Activated CD8-positive, alpha-beta memory T cell treated with anti-CD3 and anti-CD28 coated beads, Interleukin-2, amount 50 U/mL, for 24 hours (primary cell): ENCODE data around the gene XPO1.
"Not testable (repeated sequence)": the region's sequence is repeated elsewhere in the genome, so short reads cannot be mapped to it uniquely, and the experiment has no call there.

ENCODE experiments used
- DNase-seq: peaks from one replicate; pipeline ENCODE4 v3.0.0-alpha.2; 2020; ENCODE audit errors: extremely low read depth

Gene XPO1

GRCh38 chr2:61534926-61535325, 3.2 kb downstream of the XPO1 start:
- DNase-seq: no peak

GRCh38 chr2:61530749-61531148, 7.4 kb downstream of the XPO1 start:
- no peak for DNase-seq

GRCh38 chr2:61529944-61530735, 8.0 kb downstream of the XPO1 start:
- no peak for DNase-seq

GRCh38 chr2:61520261-61520660, 17.9 kb downstream of the XPO1 start:
- no peak for DNase-seq

- no peak for DNase-seq
These were observed 25.3 kb downstream of the XPO1 start for GRCh38 chr2:61512768-61513398.

- no peak for DNase-seq
These were observed 27.2 kb downstream of the XPO1 start for GRCh38 chr2:61510674-61511671.

GRCh38 chr2:61504949-61505348, 33.2 kb downstream of the XPO1 start:
- DNase-seq: no peak

GRCh38 chr2:61499060-61499459, 39.1 kb downstream of the XPO1 start:
- DNase-seq: no peak

GRCh38 chr2:61493523-61493942, 44.6 kb downstream of the XPO1 start:
- DNase-seq: no peak

- DNase-seq: no peak
These were observed 45.7 kb downstream of the XPO1 start for GRCh38 chr2:61492476-61492875.

- no peak for DNase-seq
These were observed 52.9 kb downstream of the XPO1 start for GRCh38 chr2:61485281-61485680.

GRCh38 chr2:61478086-61478485, 60.1 kb downstream of the XPO1 start:
- no peak for DNase-seq

- DNase-seq: not testable (repeated sequence)
These were observed 61.1 kb downstream of the XPO1 start for GRCh38 chr2:61476929-61477589.

- DNase-seq: no peak
These were observed 66.0 kb downstream of the XPO1 start for GRCh38 chr2:61471905-61472805.

GRCh38 chr2:61470965-61471904, 66.9 kb downstream of the XPO1 start, which contains the start of gene USP34:
TSS of gene USP34 (minus strand) at chr2:61471087. CDS start at chr2:61470692, 395 bp downstream.
- peak; percentile 80 for DNase-seq

GRCh38 chr2:61470122-61470951, 67.8 kb downstream of the XPO1 start:
- DNase-seq: peak; percentile 69

GRCh38 chr2:61469424-61470121, 68.6 kb downstream of the XPO1 start:
- DNase-seq: no peak

GRCh38 chr2:61468231-61468630, 69.9 kb downstream of the XPO1 start:
- DNase-seq: not testable (repeated sequence)
